Stimulated activated naive CD8-positive, alpha-beta T cell treated with anti-CD3 and anti-CD28 coated beads, Interleukin-15, amount 100 ng/mL, for 72 hours (primary cell): ENCODE results near the gene ZNF597.

Source experiments
- ATAC-seq: fragments of 150-1000 bp; cut with Tn5 transposase; 2 replicates; pipeline ENCODE4 v1.10.0; 2021; ENCODE audit warnings: mild to moderate bottlenecking, moderate library complexity
- DNase-seq, 2 donors: peaks; one replicate each; pipeline ENCODE4 v3.0.0; 2021 to 2022
- H3K27ac Mint-ChIP-seq, 2 donors: one replicate each; pipeline ENCODE4 v1.8.0; 2022; ENCODE audit warnings: mild to moderate bottlenecking in 2 of 2, mixed read lengths in 2 of 2, moderate library complexity in 2 of 2
- H3K27me3 Mint-ChIP-seq: one replicate; pipeline ENCODE4 v1.8.0; 2022; ENCODE audit warnings: mixed read lengths
- H3K4me1 Mint-ChIP-seq: one replicate; pipeline ENCODE4 v1.8.0; 2022; ENCODE audit warnings: mild to moderate bottlenecking, mixed read lengths
- H3K4me3 Mint-ChIP-seq, 2 donors: one replicate each; pipeline ENCODE4 v1.8.0; 2022; ENCODE audit warnings: mild to moderate bottlenecking in 2 of 2, mixed read lengths in 2 of 2, moderate library complexity in 1 of 2
- H3K9me3 Mint-ChIP-seq, 2 donors: one replicate each; pipeline ENCODE4 v1.8.0; 2022; ENCODE audit warnings: mixed read lengths in 2 of 2

ZNF597 gene

GRCh38 chr16:3467182-3467581, 23.9 kb upstream of the ZNF597 start:
- Mint-ChIP-seq H3K27ac (peak overlapping the region; percentile 58 to 76), H3K27me3 (no peaks in the 10 kb centered on the region), H3K9me3 (no peaks in the 10 kb centered on the region), H3K4me1 (peaks cover 79% of the 10 kb centered on the region), H3K4me3 (peak overlapping the region in 1 of 2 donors; percentile 33)
- ATAC-seq (no peak), DNase-seq (no peak)

- no peak for ATAC-seq
- Mint-ChIP-seq H3K27me3 (no peaks in the 10 kb centered on the region), H3K27ac (peak overlapping the region; percentile 38 to 63), H3K9me3 (no peaks in the 10 kb centered on the region), H3K4me1 (peaks cover 81% of the 10 kb centered on the region), H3K4me3 (no peak overlapping the region)
- no peak for DNase-seq
Measured at GRCh38 chr16:3465911-3466584, 22.7 kb upstream of the ZNF597 start.

- no peak overlapping the region for H3K4me3 Mint-ChIP-seq
- no peaks in the 10 kb centered on the region for H3K9me3 Mint-ChIP-seq
- ATAC-seq = no peak
- DNase-seq = no peak
- H3K4me1 Mint-ChIP-seq = peaks cover 84% of the 10 kb centered on the region
- H3K27me3 Mint-ChIP-seq = no peaks in the 10 kb centered on the region
- H3K27ac Mint-ChIP-seq = peak overlapping the region in 1 of 2 donors; percentile 78
Measured at GRCh38 chr16:3465301-3465700, 22.0 kb upstream of the ZNF597 start.

GRCh38 chr16:3461151-3461550, 17.8 kb upstream of the ZNF597 start:
- Mint-ChIP-seq H3K4me1 (peaks cover 74% of the 10 kb centered on the region), H3K27me3 (no peaks in the 10 kb centered on the region), H3K4me3 (peak overlapping the region; percentile 66 to 68), H3K9me3 (no peaks in the 10 kb centered on the region), H3K27ac (peak overlapping the region; percentile 86 to 89)
- DNase-seq = peak; percentile 55 to 66
- peak; percentile 44 for ATAC-seq

- ATAC-seq (no peak), DNase-seq (no peak)
- Mint-ChIP-seq H3K4me1 (peaks cover 73% of the 10 kb centered on the region), H3K4me3 (peak overlapping the region; percentile 66 to 68), H3K27ac (peak overlapping the region; percentile 52 to 86), H3K27me3 (no peaks in the 10 kb centered on the region), H3K9me3 (no peaks in the 10 kb centered on the region)
Measured at GRCh38 chr16:3460585-3460984, 17.3 kb upstream of the ZNF597 start.

GRCh38 chr16:3460121-3460520, 16.8 kb upstream of the ZNF597 start:
- DNase-seq (no peak), ATAC-seq (no peak)
- H3K27ac Mint-ChIP-seq = no peak overlapping the region
- peak overlapping the region; percentile 43 to 89 for H3K4me3 Mint-ChIP-seq
- peaks cover 69% of the 10 kb centered on the region for H3K4me1 Mint-ChIP-seq
- no peaks in the 10 kb centered on the region for H3K9me3 Mint-ChIP-seq
- H3K27me3 Mint-ChIP-seq = no peaks in the 10 kb centered on the region

GRCh38 chr16:3459401-3460090, 16.2 kb upstream of the ZNF597 start:
- no peaks in the 10 kb centered on the region for H3K27me3 Mint-ChIP-seq
- peak overlapping the region in 1 of 2 donors; percentile 37 for H3K27ac Mint-ChIP-seq
- ATAC-seq (peak; percentile 41), DNase-seq (peak in 1 of 2 donors; percentile 49)
- peak overlapping the region; percentile 89 to 95 for H3K4me3 Mint-ChIP-seq
- peaks cover 64% of the 10 kb centered on the region for H3K4me1 Mint-ChIP-seq
- no peaks in the 10 kb centered on the region for H3K9me3 Mint-ChIP-seq

- DNase-seq (no peak), ATAC-seq (peak; percentile 11)
- Mint-ChIP-seq H3K27ac (peak overlapping the region; percentile 93), H3K27me3 (no peaks in the 10 kb centered on the region), H3K9me3 (no peaks in the 10 kb centered on the region), H3K4me3 (peak overlapping the region; percentile 89 to 95), H3K4me1 (peaks cover 57% of the 10 kb centered on the region)
Measured at GRCh38 chr16:3458852-3459361, 15.6 kb upstream of the ZNF597 start.

GRCh38 chr16:3458278-3458851, 15.1 kb upstream of the ZNF597 start:
- Mint-ChIP-seq H3K27me3 (no peaks in the 10 kb centered on the region), H3K4me1 (peaks cover 55% of the 10 kb centered on the region), H3K4me3 (peak overlapping the region; percentile 89 to 95), H3K9me3 (no peaks in the 10 kb centered on the region), H3K27ac (peak overlapping the region; percentile 93)
- ATAC-seq = no peak
- DNase-seq = peak; percentile 31 to 36

GRCh38 chr16:3457434-3458252, 14.3 kb upstream of the ZNF597 start:
- no peaks in the 10 kb centered on the region for H3K9me3 Mint-ChIP-seq
- peak; percentile 91 to 93 for DNase-seq
- H3K27ac Mint-ChIP-seq = peak overlapping the region; percentile 95 to 96
- H3K4me3 Mint-ChIP-seq = peak overlapping the region; percentile 86 to 88
- H3K27me3 Mint-ChIP-seq = no peaks in the 10 kb centered on the region
- peak; percentile 86 for ATAC-seq
- peaks cover 54% of the 10 kb centered on the region for H3K4me1 Mint-ChIP-seq

- Mint-ChIP-seq H3K4me3 (no peak overlapping the region), H3K27ac (no peak overlapping the region), H3K27me3 (no peaks in the 10 kb centered on the region), H3K9me3 (no peaks in the 10 kb centered on the region), H3K4me1 (peaks cover 27% of the 10 kb centered on the region)
- no peak for ATAC-seq
- DNase-seq = no peak
Measured at GRCh38 chr16:3454631-3455147, 11.4 kb upstream of the ZNF597 start.

- DNase-seq (no peak), ATAC-seq (no peak)
- Mint-ChIP-seq H3K4me3 (no peak overlapping the region), H3K27ac (no peak overlapping the region), H3K4me1 (peaks cover 21% of the 10 kb centered on the region), H3K27me3 (no peaks in the 10 kb centered on the region), H3K9me3 (no peaks in the 10 kb centered on the region)
Measured at GRCh38 chr16:3454093-3454492, 10.8 kb upstream of the ZNF597 start.

- peaks cover 22% of the 10 kb centered on the region for H3K4me1 Mint-ChIP-seq
- peaks cover 9 to 12% of the 10 kb centered on the region in 2 donors for H3K9me3 Mint-ChIP-seq
- H3K4me3 Mint-ChIP-seq = peak overlapping the region; percentile 87 to 95
- H3K27ac Mint-ChIP-seq = peak overlapping the region; percentile 95 to 99
- DNase-seq = peak in 1 of 2 donors; percentile 56
- peak; percentile 79 for ATAC-seq
- H3K27me3 Mint-ChIP-seq = no peaks in the 10 kb centered on the region
Measured at GRCh38 chr16:3444032-3444388, 706 bp upstream of the ZNF597 start.

GRCh38 chr16:3439637-3440036, 3.7 kb downstream of the ZNF597 start:
- Mint-ChIP-seq H3K9me3 (peaks cover 9 to 12% of the 10 kb centered on the region in 2 donors), H3K4me3 (no peak overlapping the region), H3K27me3 (no peaks in the 10 kb centered on the region), H3K27ac (no peak overlapping the region), H3K4me1 (peaks cover 20% of the 10 kb centered on the region)
- ATAC-seq (no peak), DNase-seq (no peak)

GRCh38 chr16:3434373-3434772, 8.9 kb downstream of the ZNF597 start:
- H3K27ac Mint-ChIP-seq = no peak overlapping the region
- DNase-seq (no peak), ATAC-seq (no peak)
- no peaks in the 10 kb centered on the region for H3K27me3 Mint-ChIP-seq
- H3K4me1 Mint-ChIP-seq = peaks cover 19% of the 10 kb centered on the region
- peaks cover 5 to 19% of the 10 kb centered on the region in 2 donors for H3K9me3 Mint-ChIP-seq
- peak overlapping the region in 1 of 2 donors; percentile 14 for H3K4me3 Mint-ChIP-seq
